Neuron (in vitro differentiated cells): ENCODE data around the gene PCGF1.

ENCODE experiments used
- H2AFZ ChIP-seq: one replicate; pipeline ENCODE4 v1.6.1; 2013; ENCODE audit warnings: low read depth, mild to moderate bottlenecking, inconsistent platforms, low read length, moderate library complexity
- H3K27me3 ChIP-seq: one replicate; pipeline ENCODE4 v1.6.1; 2013; ENCODE audit warnings: low read length; ENCODE audit not compliant: insufficient read depth
- H3K36me3 ChIP-seq: one replicate; pipeline ENCODE4 v1.6.1; 2013; ENCODE audit warnings: low read length; ENCODE audit not compliant: insufficient read depth
- H3K4me1 ChIP-seq: one replicate; pipeline ENCODE4 v1.6.1; 2013; ENCODE audit warnings: low read length; ENCODE audit not compliant: insufficient read depth
- H3K4me3 ChIP-seq: 2 replicates; pipeline ENCODE4 v1.5.1; 2013; ENCODE audit warnings: mild to moderate bottlenecking, low read length, moderate library complexity
- H3K9me3 ChIP-seq: one replicate; pipeline ENCODE4 v1.6.1; 2013; ENCODE audit warnings: low read length

The PCGF1 gene

DNA sequence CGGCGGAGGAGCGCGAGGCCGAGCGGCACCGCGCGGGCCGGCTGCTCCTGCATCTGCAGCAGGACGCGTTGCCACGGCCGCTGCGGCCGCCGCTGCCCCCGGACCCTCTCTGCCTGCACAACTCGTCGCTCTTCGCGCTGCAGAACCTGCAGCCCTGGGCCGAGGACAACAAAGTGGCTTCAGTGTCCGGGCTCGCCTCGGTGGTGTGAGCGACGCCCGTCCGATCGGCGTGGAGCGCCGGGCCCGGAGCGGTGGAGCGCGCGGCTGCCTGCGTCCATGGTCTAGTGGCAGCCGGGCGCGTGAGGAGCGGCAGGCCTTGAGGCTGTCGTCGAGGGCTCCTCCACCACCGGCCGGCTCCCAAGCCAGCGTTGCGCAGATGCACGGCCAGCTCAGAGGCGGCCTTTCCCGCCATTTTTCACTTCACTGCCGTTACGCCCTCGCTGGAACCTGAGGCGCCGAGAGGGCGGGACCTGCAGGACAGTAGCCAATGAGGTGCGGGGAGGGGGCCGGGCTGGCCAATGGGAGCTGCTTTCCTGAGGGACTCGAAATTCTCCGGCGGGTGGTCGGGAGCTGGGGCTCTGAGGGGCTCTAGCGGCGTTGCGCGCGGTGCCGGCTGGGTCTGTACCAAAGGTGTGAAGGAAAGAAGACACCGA lies 8.6 kb upstream of the PCGF1 start:
- no peak overlapping the region for H3K4me3 ChIP-seq
- peaks cover 93% of the 10 kb centered on the region for H3K27me3 ChIP-seq
- no peak overlapping the region for H2AFZ ChIP-seq
- peaks cover 14% of the 10 kb centered on the region for H3K9me3 ChIP-seq
- H3K36me3 ChIP-seq, result no peaks in the 10 kb centered on the region
- no peaks in the 10 kb centered on the region for H3K4me1 ChIP-seq

DNA sequence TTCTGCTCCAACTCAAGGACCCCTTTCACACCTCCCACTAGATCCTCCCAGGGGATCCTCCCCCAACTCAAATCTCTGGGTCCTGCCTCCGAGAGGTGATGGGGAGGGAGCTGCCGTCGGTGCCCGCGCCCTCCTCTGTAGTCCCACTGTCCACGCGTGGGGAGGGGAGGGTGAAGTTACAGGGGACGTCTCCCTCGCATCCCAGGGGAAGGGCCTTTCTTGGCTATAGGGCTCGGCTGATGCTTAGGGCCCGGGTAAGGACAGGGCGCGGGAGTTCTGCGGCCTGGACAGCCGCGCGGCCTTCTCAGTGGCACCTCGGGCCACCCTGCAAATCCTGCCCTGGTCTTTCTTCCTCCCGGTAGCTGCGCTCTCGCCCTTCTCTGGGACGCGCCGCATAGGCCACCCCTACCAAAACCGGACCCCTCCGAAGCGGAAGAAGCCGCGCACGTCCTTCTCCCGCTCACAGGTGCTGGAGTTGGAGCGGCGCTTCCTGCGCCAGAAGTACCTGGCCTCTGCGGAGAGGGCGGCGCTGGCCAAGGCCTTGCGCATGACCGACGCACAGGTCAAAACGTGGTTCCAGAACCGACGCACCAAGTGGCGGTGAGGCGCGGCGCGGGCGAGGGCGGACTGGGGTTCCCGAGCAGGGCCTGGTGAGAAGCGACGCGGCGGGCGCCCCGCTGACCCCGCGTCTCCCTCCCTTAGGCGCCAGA lies 7.9 kb upstream of the PCGF1 start:
- Histone ChIP-seq H3K9me3 (peaks cover 14% of the 10 kb centered on the region), H3K4me3 (no peak overlapping the region), H3K36me3 (no peaks in the 10 kb centered on the region), H3K4me1 (no peaks in the 10 kb centered on the region), H3K27me3 (peaks cover 92% of the 10 kb centered on the region), H2AFZ (no peak overlapping the region)

GRCh38 chr2:74514368-74515270 lies 7.1 kb upstream of the PCGF1 start, which contains the start of gene TLX2:
TLX2 (plus strand) TSS chr2:74514450; CDS start chr2:74514807, 357 bp downstream.
- Histone ChIP-seq H3K4me1 (no peaks in the 10 kb centered on the region), H3K36me3 (no peaks in the 10 kb centered on the region), H2AFZ (no peak within 1 kb of the TSS), H3K27me3 (peaks cover 92% of the 10 kb centered on the region), H3K4me3 (no peak within 1 kb of the TSS), H3K9me3 (peaks cover 14% of the 10 kb centered on the region)

- Histone ChIP-seq H2AFZ (no peak overlapping the region), H3K36me3 (no peaks in the 10 kb centered on the region), H3K4me3 (no peak overlapping the region)
Measured at GRCh38 chr2:74513605-74514367, 6.3 kb upstream of the PCGF1 start.

GRCh38 chr2:74512744-74513604 lies 5.5 kb upstream of the PCGF1 start:
- H3K9me3 ChIP-seq, result peaks cover 14% of the 10 kb centered on the region
- H3K4me1 ChIP-seq, result no peaks in the 10 kb centered on the region
- H3K27me3 ChIP-seq, result peaks cover 77% of the 10 kb centered on the region
- H3K36me3 ChIP-seq, result no peaks in the 10 kb centered on the region
- H3K4me3 ChIP-seq, result no peak overlapping the region
- H2AFZ ChIP-seq, result no peak overlapping the region

More at GRCh38 chr2:74513605-74514367, 6.3 kb upstream of the PCGF1 start:
- H3K9me3 ChIP-seq, result peaks cover 14% of the 10 kb centered on the region
- no peaks in the 10 kb centered on the region for H3K4me1 ChIP-seq
- peaks cover 86% of the 10 kb centered on the region for H3K27me3 ChIP-seq

DNA sequence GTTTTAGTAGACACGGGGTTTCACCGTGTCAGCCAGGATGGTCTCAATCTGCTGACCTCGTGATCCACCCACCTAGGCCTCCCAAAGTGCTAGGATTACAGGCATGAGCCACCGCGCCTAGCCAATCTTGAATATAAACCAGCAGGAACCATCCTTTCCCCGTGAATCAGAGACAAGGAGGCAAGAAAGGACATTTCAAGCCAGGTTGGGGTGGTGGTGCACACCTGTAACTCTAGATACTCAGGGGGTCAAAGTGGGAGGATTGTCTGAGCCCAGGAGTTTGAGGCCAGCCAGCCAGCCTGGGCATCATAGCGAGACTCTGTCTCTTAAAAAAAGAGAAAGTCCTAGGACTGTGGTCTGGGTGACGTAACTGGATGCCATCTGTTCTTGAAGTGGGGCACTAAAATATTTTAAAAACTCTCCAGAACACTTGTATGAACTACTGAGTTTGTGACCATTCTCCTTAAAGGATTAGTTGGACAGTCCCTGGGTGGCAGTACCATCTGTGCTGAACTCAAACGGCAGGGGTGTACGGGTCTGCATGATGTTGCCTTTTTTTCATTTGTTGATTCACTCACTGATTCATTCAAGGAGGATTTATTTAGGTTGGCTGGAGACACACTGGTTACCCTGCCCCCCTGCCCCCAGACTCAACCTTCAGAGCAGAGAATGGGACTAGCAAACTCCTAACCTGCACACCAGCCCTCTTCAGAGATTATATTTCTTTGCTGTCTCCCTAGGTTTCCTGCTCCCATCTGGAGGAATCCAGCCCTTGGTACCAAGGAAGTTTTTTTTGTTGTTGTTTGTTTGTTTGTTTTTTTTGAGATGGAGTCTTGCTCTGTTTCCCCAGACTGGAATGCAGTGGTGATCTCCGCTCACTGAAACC lies 3.9 kb upstream of the PCGF1 start:
- H3K27me3 ChIP-seq, result peaks cover 63% of the 10 kb centered on the region
- H3K9me3 ChIP-seq, result peaks cover 6% of the 10 kb centered on the region
- H2AFZ ChIP-seq, result no peak overlapping the region
- peaks cover 6% of the 10 kb centered on the region for H3K4me1 ChIP-seq
- no peaks in the 10 kb centered on the region for H3K36me3 ChIP-seq
- H3K4me3 ChIP-seq, result no peak overlapping the region

DNA sequence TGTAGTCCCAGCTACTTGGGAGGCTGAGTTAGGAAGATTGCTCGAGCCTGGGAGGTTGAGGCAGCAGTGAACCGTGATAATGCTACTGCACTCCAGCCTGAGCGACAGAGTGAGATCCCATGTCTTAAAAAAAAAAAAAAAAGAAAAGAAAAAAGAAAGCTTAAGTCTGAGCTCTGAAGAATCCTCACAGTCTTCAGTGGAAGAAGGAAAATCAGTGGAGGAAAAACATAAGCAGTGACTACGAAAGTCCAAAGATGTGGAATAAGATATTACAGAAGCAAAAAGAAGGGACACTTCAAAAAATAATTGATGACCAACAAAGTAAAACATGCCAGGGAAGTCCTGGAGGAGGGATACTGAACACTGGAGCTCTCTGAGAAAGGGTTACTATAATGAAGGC lies 2.8 kb upstream of the PCGF1 start:
- peaks cover 7% of the 10 kb centered on the region for H3K36me3 ChIP-seq
- H3K9me3 ChIP-seq, result no peaks in the 10 kb centered on the region
- H2AFZ ChIP-seq, result no peak overlapping the region
- peaks cover 10% of the 10 kb centered on the region for H3K4me1 ChIP-seq
- H3K4me3 ChIP-seq, result no peak overlapping the region
- H3K27me3 ChIP-seq, result peaks cover 53% of the 10 kb centered on the region

DNA sequence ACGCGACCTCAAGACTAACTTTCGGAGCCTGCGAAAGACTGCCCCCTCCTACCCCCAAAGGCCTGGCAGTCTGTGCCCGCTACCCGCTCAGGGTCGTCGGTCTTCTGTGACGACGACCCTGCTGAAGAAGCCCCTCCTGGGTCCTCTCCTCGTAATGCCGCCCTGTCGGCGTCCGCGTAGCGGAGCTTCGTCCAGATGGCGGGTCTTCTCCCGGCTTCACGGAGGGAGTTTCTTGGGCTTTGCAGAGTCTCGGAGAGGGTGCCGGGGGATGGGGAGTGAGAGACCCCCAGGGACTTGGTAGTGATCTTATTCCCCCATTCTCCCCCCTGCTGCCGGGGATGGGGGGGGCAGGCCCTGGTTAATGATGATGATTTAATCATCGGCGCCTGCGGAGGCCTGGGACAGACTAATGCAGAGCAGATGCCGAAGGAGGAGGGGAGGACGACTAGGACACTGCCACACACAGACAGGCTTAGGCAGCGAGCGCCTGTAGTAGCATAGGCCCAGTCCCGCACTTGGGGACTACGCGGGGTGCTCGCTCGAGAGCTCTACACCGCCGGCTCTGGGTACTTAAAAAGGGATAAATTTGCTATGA lies 528 bp upstream of the PCGF1 start:
- H3K36me3 ChIP-seq, result peaks cover 13% of the 10 kb centered on the region
- no peaks in the 10 kb centered on the region for H3K9me3 ChIP-seq
- peaks cover 45% of the 10 kb centered on the region for H3K27me3 ChIP-seq

DNA sequence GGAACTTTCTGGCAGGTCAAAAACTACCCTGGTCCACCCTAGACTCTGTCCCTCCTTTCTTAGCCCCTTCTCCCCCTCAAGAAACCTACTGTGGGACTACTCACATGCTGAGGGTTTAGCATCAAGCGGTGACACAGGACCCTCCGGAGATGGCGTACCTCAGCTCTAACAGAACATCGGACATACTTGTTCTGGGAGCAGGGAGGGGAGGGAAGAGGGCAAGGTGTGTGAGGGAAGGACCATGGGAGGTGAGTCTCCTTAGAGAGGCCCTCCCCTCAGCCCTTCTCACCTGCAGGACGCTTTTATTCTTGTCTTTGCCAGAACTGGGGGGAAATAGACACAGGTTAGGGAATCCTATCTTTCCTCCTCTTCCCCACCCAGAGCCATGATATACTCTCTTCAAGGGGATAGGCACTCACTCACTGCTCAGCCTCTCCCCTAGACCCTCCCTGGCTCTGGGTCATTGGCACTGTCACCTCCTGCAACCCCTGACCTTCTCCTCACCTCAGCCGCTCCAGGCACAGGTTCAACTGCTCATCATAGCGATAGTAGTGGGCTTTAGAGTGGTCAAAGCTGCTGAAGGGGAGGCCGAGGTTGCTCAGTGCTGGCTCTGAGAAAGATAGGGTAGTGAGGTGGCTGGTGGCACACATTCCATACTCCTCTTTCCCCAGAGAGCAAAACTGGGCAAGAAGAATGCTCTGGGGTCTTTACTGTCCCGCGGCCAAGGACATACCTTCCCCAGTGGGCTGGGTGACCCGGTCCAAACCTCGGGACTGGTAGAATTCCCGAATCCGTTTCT lies 1.8 kb downstream of the PCGF1 start:
- Histone ChIP-seq H3K4me1 (peaks cover 10% of the 10 kb centered on the region), H3K4me3 (no peak overlapping the region), H2AFZ (no peak overlapping the region), H3K36me3 (peaks cover 13% of the 10 kb centered on the region), H3K9me3 (peaks cover 2% of the 10 kb centered on the region), H3K27me3 (peaks cover 50% of the 10 kb centered on the region)

More for the DNA sequence above, 528 bp upstream of the PCGF1 start:
- Histone ChIP-seq H3K4me1 (peaks cover 10% of the 10 kb centered on the region), H3K4me3 (peak overlapping the region; percentile 61), H2AFZ (peak overlapping the region; percentile 96)

DNA sequence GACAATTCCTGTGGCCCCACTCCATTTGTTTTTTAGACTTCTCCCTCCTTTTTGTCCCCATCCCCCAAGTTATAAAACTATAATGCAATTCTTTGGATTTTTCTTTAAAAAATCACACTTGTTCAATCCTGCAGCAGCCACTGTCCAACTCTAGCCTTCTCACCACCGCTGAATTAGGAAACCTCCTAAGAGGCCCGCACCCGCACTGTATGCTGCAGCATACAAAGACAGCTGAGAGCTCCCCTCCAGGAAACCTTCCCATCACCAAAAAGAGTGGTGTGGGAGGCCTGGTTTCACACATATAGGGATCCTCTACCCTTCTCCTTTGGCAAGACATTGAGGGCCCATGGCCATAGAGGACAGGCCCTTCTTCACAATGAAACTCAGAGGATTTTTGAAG lies 2.9 kb downstream of the PCGF1 start:
- no peak overlapping the region for H3K4me3 ChIP-seq
- no peak overlapping the region for H2AFZ ChIP-seq
- H3K4me1 ChIP-seq, result peaks cover 13% of the 10 kb centered on the region
- H3K27me3 ChIP-seq, result peaks cover 50% of the 10 kb centered on the region
- H3K9me3 ChIP-seq, result peaks cover 2% of the 10 kb centered on the region
- peaks cover 13% of the 10 kb centered on the region for H3K36me3 ChIP-seq
